ACC112 (cell line): ENCODE results near the gene SFT2D3.

Source experiments
- H2AFZ ChIP-seq: fragments of 200-600 bp; sonication (generic); one replicate; pipeline ENCODE4 v1.6.0; 2017; ENCODE audit warnings: antibody characterized with exemption, low read length; ENCODE audit not compliant: unreplicated experiment
- H3K27ac ChIP-seq: fragments of 200-600 bp; sonication (generic); 2 replicates; pipeline ENCODE4 v1.5.1; 2014; ENCODE audit warnings: low read depth, mild to moderate bottlenecking, antibody characterized with exemption, low read length, moderate library complexity
- H3K27me3 ChIP-seq: fragments of 200-600 bp; sonication (generic); 2 replicates; pipeline ENCODE4 v1.6.1; 2014; ENCODE audit warnings: mild to moderate bottlenecking, antibody characterized with exemption, low read length, moderate library complexity, mixed read lengths; ENCODE audit not compliant: insufficient read depth
- H3K36me3 ChIP-seq: fragments of 200-600 bp; sonication (generic); 2 replicates; pipeline ENCODE4 v1.6.1; 2016; ENCODE audit warnings: mild to moderate bottlenecking, antibody characterized with exemption, low read length, moderate library complexity, mixed read lengths; ENCODE audit not compliant: insufficient read depth
- H3K4me1 ChIP-seq: fragments of 200-600 bp; sonication (generic); one replicate; pipeline ENCODE4 v1.6.1; 2016; ENCODE audit warnings: low read length, mixed read lengths; ENCODE audit not compliant: insufficient read depth, unreplicated experiment, control insufficient read depth
- H3K4me3 ChIP-seq: fragments of 200-600 bp; sonication (generic); 2 replicates; pipeline ENCODE4 v1.5.1; 2014; ENCODE audit warnings: mild to moderate bottlenecking, low read depth, low read length
- H3K79me2 ChIP-seq: fragments of 200-600 bp; sonication (generic); one replicate; pipeline ENCODE4 v1.6.0; 2016; ENCODE audit warnings: low read length; ENCODE audit not compliant: control insufficient read depth, unreplicated experiment, insufficient read depth

SFT2D3 gene

GRCh38 chr2:127701193-127701650 lies at the start of gene SFT2D3:
TSS of gene SFT2D3 (plus strand) at chr2:127701497. CDS start at chr2:127701529, 32 bp downstream.
- H3K4me1 ChIP-seq = peaks cover 30% of the 10 kb centered on the region
- H3K27me3 ChIP-seq = no peaks in the 10 kb centered on the region
- peaks cover 5% of the 10 kb centered on the region; the same call in 1 of the 2 replicates for H3K36me3 ChIP-seq
- peak within 1 kb of the TSS; percentile 80 for H3K4me3 ChIP-seq
- H3K79me2 ChIP-seq = peaks cover 15% of the 10 kb centered on the region
- peak within 1 kb of the TSS; percentile 87 for H2AFZ ChIP-seq
- peak within 1 kb of the TSS; percentile 78 for H3K27ac ChIP-seq

DNA sequence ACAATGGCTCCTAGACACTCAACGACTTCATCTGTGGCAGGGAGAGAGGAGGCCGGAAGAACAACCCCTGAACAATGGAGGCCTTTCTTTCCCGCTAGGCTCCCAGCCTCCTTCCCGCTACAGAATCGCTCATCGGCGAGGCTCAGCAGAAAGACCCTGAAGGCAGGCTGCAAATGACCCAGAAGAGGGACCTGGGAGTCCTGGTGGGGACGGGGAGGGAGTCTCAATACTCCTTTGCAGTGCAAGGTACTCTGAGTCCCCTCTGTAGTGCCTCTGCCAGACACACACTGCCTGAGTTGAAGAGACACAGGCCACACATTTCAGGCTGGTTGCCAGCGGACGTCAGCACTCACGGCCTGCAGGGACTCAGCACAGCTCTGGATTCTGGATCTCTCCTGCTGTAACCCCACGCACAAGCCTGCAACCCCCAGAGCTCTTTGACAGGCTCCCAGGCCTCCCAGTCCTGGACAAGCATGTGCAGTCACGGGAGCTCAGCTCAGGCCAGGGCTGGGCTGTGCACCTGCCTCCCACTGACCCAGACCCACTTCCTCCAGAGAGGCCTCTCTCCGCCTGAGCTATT lies 49.2 kb upstream of the SFT2D3 start:
- no peak overlapping the region for H3K27ac ChIP-seq
- no peaks in the 10 kb centered on the region for H3K36me3 ChIP-seq
- no peaks in the 10 kb centered on the region for H3K79me2 ChIP-seq
- peaks cover 11% of the 10 kb centered on the region for H3K4me1 ChIP-seq
- no peaks in the 10 kb centered on the region for H3K27me3 ChIP-seq
- H3K4me3 ChIP-seq = no peak overlapping the region
- H2AFZ ChIP-seq = no peak overlapping the region

GRCh38 chr2:127652786-127653357 lies 48.4 kb upstream of the SFT2D3 start:
- Histone ChIP-seq H3K27ac (no peak overlapping the region), H2AFZ (no peak overlapping the region), H3K4me3 (no peak overlapping the region), H3K4me1 (peaks cover 5% of the 10 kb centered on the region), H3K79me2 (no peaks in the 10 kb centered on the region), H3K36me3 (no peaks in the 10 kb centered on the region), H3K27me3 (no peaks in the 10 kb centered on the region)

DNA sequence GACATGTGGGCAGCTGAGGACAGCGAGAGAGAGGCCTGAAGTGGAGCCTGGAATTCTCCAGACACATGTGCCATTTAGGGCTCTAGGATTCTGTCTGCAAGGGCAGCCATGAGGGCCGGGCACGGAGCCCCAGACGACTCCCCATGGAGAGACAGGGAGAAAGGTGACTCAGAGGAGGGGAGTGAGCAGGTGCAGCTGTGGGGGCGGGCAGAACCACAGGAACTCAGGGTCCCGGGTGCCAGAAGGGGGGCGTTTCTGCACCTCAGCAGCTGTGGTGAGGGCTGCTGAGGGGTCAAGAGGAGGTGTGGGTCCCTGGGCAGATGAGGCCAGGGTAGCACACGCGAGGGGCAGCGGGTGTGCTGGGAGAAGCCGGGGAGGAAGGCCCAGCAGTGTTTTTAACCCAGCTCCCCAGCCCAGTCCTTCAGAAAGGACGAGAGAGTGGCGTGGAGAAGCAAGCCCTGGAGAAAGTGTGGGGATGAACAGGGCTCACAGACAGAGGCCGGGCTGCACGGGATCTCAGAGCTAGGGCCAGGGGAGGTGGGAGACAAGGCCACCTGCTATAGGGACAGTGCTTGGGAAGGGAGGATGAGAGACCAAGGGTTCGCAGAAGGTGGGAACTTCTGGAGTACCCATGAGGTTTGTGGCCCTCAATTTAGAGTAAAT lies 47.7 kb upstream of the SFT2D3 start:
- H3K4me1 ChIP-seq = peaks cover 5% of the 10 kb centered on the region
- H3K36me3 ChIP-seq = no peaks in the 10 kb centered on the region
- H3K27ac ChIP-seq = no peak overlapping the region
- H3K79me2 ChIP-seq = no peaks in the 10 kb centered on the region
- no peaks in the 10 kb centered on the region for H3K27me3 ChIP-seq
- no peak overlapping the region for H3K4me3 ChIP-seq
- no peak overlapping the region for H2AFZ ChIP-seq

GRCh38 chr2:127654084-127654837 lies 47.0 kb upstream of the SFT2D3 start:
- Histone ChIP-seq H3K4me1 (peaks cover 3% of the 10 kb centered on the region), H3K27me3 (no peaks in the 10 kb centered on the region)

DNA sequence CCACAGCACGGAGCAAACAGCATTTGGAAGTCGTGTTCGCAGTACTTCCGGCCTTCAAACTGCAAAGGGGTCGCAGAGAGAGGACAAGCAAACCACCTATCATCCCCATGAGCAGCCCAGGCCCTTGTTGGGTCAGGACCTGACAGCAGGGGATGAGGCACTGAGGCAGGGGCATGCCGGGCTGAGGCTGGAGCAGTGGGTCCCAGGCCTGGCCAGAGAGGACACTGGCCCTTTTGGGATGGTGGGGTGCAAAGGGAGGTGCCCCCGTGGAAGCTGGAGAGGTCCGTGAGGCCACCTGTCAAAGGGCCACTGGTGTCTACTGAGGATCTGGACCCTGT lies 46.5 kb upstream of the SFT2D3 start:
- no peaks in the 10 kb centered on the region for H3K27me3 ChIP-seq

More at GRCh38 chr2:127654084-127654837, 47.0 kb upstream of the SFT2D3 start:
- Histone ChIP-seq H3K4me3 (no peak overlapping the region), H3K36me3 (no peaks in the 10 kb centered on the region), H2AFZ (no peak overlapping the region), H3K27ac (no peak overlapping the region), H3K79me2 (no peaks in the 10 kb centered on the region)

GRCh38 chr2:127655209-127656073 lies 45.9 kb upstream of the SFT2D3 start:
- no peaks in the 10 kb centered on the region for H3K4me1 ChIP-seq
- no peak overlapping the region for H3K27ac ChIP-seq
- 0 out of 2 replicates have a peak, but pooled peaks cover 2% of the 10 kb centered on the region for H3K36me3 ChIP-seq
- no peaks in the 10 kb centered on the region for H3K27me3 ChIP-seq
- no peak overlapping the region for H3K4me3 ChIP-seq
- no peak overlapping the region for H2AFZ ChIP-seq
- no peaks in the 10 kb centered on the region for H3K79me2 ChIP-seq

More for the DNA sequence above, 46.5 kb upstream of the SFT2D3 start:
- no peak overlapping the region for H2AFZ ChIP-seq
- H3K4me3 ChIP-seq = no peak overlapping the region
- H3K27ac ChIP-seq = no peak overlapping the region
- no peaks in the 10 kb centered on the region for H3K36me3 ChIP-seq
- H3K4me1 ChIP-seq = no peaks in the 10 kb centered on the region
- H3K79me2 ChIP-seq = no peaks in the 10 kb centered on the region

GRCh38 chr2:127656569-127657231 lies 44.6 kb upstream of the SFT2D3 start:
- Histone ChIP-seq H3K27me3 (no peaks in the 10 kb centered on the region), H3K4me1 (peaks cover 9% of the 10 kb centered on the region), H3K36me3 (0 out of 2 replicates have a peak, but pooled peaks cover 3% of the 10 kb centered on the region), H3K4me3 (no peak overlapping the region), H2AFZ (no peak overlapping the region), H3K79me2 (no peaks in the 10 kb centered on the region), H3K27ac (no peak overlapping the region)

GRCh38 chr2:127657232-127657595 lies 44.1 kb upstream of the SFT2D3 start:
- Histone ChIP-seq H2AFZ (no peak overlapping the region), H3K79me2 (no peaks in the 10 kb centered on the region), H3K4me1 (peaks cover 14% of the 10 kb centered on the region), H3K36me3 (0 out of 2 replicates have a peak, but pooled peaks cover 3% of the 10 kb centered on the region), H3K4me3 (no peak overlapping the region), H3K27me3 (no peaks in the 10 kb centered on the region), H3K27ac (no peak overlapping the region)
